Activated CD4-positive, alpha-beta memory T cell treated with anti-CD3 and anti-CD28 coated beads for 36 hours (primary cell): ENCODE data around the gene NOSIP. TPM values are rescaled to one million over a fixed set of nuclear protein-coding genes. Genes with fewer than 3 reads are reported as not detected.

Experiments
- CTCF ChIA-PET: fragments of 350-600 bp; sonication (Branson Sonifier 250); formaldehyde crosslinking; loops from one replicate; lab custom pipeline; 2021; ENCODE audit warnings: antibody characterized with exemption, inconsistent platforms; lab: Charles Lee
- POLR2A ChIA-PET: fragments of 350-600 bp; sonication (Branson Sonifier 250); formaldehyde crosslinking; loops from one replicate; lab custom pipeline; 2021; ENCODE audit warnings: antibody characterized with exemption; lab: Charles Lee
- DNase-seq: peaks from one replicate; pipeline ENCODE4 v3.0.0-alpha.2; 2020
- H3K27ac Mint-ChIP-seq: one replicate; pipeline ENCODE4 v1.8.0; 2021; ENCODE audit warnings: mixed read lengths
- H3K27me3 Mint-ChIP-seq: one replicate; pipeline ENCODE4 v1.8.0; 2021; ENCODE audit warnings: mixed read lengths
- H3K36me3 Mint-ChIP-seq: one replicate; pipeline ENCODE4 v1.8.0; 2021; ENCODE audit warnings: mixed read lengths
- H3K4me1 Mint-ChIP-seq: one replicate; pipeline ENCODE4 v1.8.0; 2021; ENCODE audit warnings: low read depth, mixed read lengths
- H3K4me3 Mint-ChIP-seq: one replicate; pipeline ENCODE4 v1.8.0; 2021; ENCODE audit warnings: mild to moderate bottlenecking, mixed read lengths
- H3K9me3 Mint-ChIP-seq: one replicate; pipeline ENCODE4 v1.8.0; 2021; ENCODE audit warnings: mixed read lengths
- intact Hi-C: fragments of 100-400 bp; cut with micrococcal nuclease; formaldehyde crosslinking; loops from one replicate; pipeline ENCODE4 v1.15.1; 2023
- total RNA-seq, 2 experiments: library from RNA; stranded (reverse); gene quantifications; one replicate each; pipeline ENCODE4 v1.2.3, GENCODE V29; 2021

Gene NOSIP
- total RNA-seq, 2 experiments from 2014 or later = 80.3 to 84.3 TPM

GRCh38 chr19:49556412-49557398 lies 23.7 kb downstream of the NOSIP start:
- CTCF ChIA-PET = interaction anchor here (6.7 to 10.8 kb wide), 2 partner anchors 9 to 14 kb away, joined by 61 to 108 read pairs; no protein-coding TSS in a partner anchor
- peak overlapping the region; percentile 84 for H3K27ac Mint-ChIP-seq
- H3K4me3 Mint-ChIP-seq = peak overlapping the region; percentile 43
- no peaks in the 10 kb centered on the region for H3K9me3 Mint-ChIP-seq
- intact Hi-C loops = loop anchor here (5.0 kb wide), 1 partner anchor 211 kb away; the partner anchor contains the start of gene AP2A1
- peaks cover 79% of the 10 kb centered on the region for H3K4me1 Mint-ChIP-seq
- peak; percentile 55 for DNase-seq
- POLR2A ChIA-PET = no interaction called here
- H3K36me3 Mint-ChIP-seq = peaks cover 37% of the 10 kb centered on the region
- H3K27me3 Mint-ChIP-seq = no peaks in the 10 kb centered on the region

- intact Hi-C loops = loop anchor here (2.0 to 5.0 kb wide), 2 partner anchors 21 to 211 kb away; partner anchors contain the start of gene AP2A1
- peak overlapping the region; percentile 43 for H3K4me3 Mint-ChIP-seq
- DNase-seq = peak; percentile 91
- POLR2A ChIA-PET = no interaction called here
- H3K36me3 Mint-ChIP-seq = peaks cover 37% of the 10 kb centered on the region
- CTCF ChIA-PET = interaction anchor here (1.2 kb wide), 1 partner anchor 9 kb away, joined by 3 read pairs; no protein-coding TSS in a partner anchor
- H3K27ac Mint-ChIP-seq = peak overlapping the region; percentile 95
- H3K27me3 Mint-ChIP-seq = no peaks in the 10 kb centered on the region
- H3K4me1 Mint-ChIP-seq = peaks cover 73% of the 10 kb centered on the region
- H3K9me3 Mint-ChIP-seq = no peaks in the 10 kb centered on the region
Measured at GRCh38 chr19:49555600-49556411, 24.6 kb downstream of the NOSIP start.

- DNase-seq = peak; percentile 74
- CTCF ChIA-PET = interaction anchor here (1.0 to 10.5 kb wide), 3 partner anchors 8 to 48 kb away, joined by 3 to 216 read pairs (median 3); no protein-coding TSS in a partner anchor
- Mint-ChIP-seq H3K27ac (peak overlapping the region; percentile 95), H3K4me1 (peaks cover 63% of the 10 kb centered on the region), H3K27me3 (no peaks in the 10 kb centered on the region), H3K36me3 (peaks cover 34% of the 10 kb centered on the region), H3K4me3 (peak overlapping the region; percentile 56), H3K9me3 (no peaks in the 10 kb centered on the region)
- intact Hi-C loops = loop anchor here (1.0 to 5.0 kb wide), 4 partner anchors 10 to 213 kb away; partner anchors contain the start of gene AP2A1
- POLR2A ChIA-PET = interaction anchor here (0.9 kb wide), 1 partner anchor 10 kb away, joined by 3 read pairs; no protein-coding TSS in a partner anchor
Measured at GRCh38 chr19:49554701-49555181, 25.6 kb downstream of the NOSIP start.

GRCh38 chr19:49553451-49554271 lies 26.7 kb downstream of the NOSIP start:
- peak; percentile 83 for DNase-seq
- peak overlapping the region; percentile 33 for H3K4me3 Mint-ChIP-seq
- CTCF ChIA-PET = interaction anchor here (1.0 to 10.5 kb wide), 5 partner anchors 8 to 127 kb away, joined by 3 to 216 read pairs (median 10); no protein-coding TSS in a partner anchor
- H3K4me1 Mint-ChIP-seq = peaks cover 59% of the 10 kb centered on the region
- H3K27ac Mint-ChIP-seq = peak overlapping the region; percentile 95
- intact Hi-C loops = loop anchor here (1.0 to 2.0 kb wide), 3 partner anchors 11 to 19 kb away; no protein-coding TSS in a partner anchor
- no peaks in the 10 kb centered on the region for H3K9me3 Mint-ChIP-seq
- POLR2A ChIA-PET = interaction anchor here (0.6 to 2.4 kb wide), 10 partner anchors 7 to 123 kb away, joined by 3 to 6 read pairs (median 3); partner anchors contain the start of gene PRMT1
- peaks cover 27% of the 10 kb centered on the region for H3K36me3 Mint-ChIP-seq
- no peaks in the 10 kb centered on the region for H3K27me3 Mint-ChIP-seq

GRCh38 chr19:49552749-49553148 lies 27.6 kb downstream of the NOSIP start:
- DNase-seq = peak; percentile 56
- peak overlapping the region; percentile 87 for H3K27ac Mint-ChIP-seq
- POLR2A ChIA-PET = interaction anchor here (1.0 to 2.4 kb wide), 7 partner anchors 8 to 124 kb away, joined by 3 to 6 read pairs (median 5); partner anchors contain the start of genes PRMT1 and RPS11
- H3K4me1 Mint-ChIP-seq = peaks cover 54% of the 10 kb centered on the region
- no peaks in the 10 kb centered on the region for H3K27me3 Mint-ChIP-seq
- H3K4me3 Mint-ChIP-seq = peak overlapping the region; percentile 43
- H3K9me3 Mint-ChIP-seq = no peaks in the 10 kb centered on the region
- CTCF ChIA-PET = interaction anchor here (1.0 to 10.5 kb wide), 5 partner anchors 9 to 128 kb away, joined by 3 to 216 read pairs (median 10); no protein-coding TSS in a partner anchor
- peaks cover 22% of the 10 kb centered on the region for H3K36me3 Mint-ChIP-seq
- intact Hi-C loops = no loop called here

GRCh38 chr19:49551531-49551930 lies 28.8 kb downstream of the NOSIP start:
- DNase-seq = no peak
- ChIA-PET CTCF (interaction anchor here (0.6 to 10.5 kb wide), 6 partner anchors 10 to 346 kb away, joined by 3 to 216 read pairs (median 6); no protein-coding TSS in a partner anchor), POLR2A (interaction anchor here (0.7 to 2.4 kb wide), 4 partner anchors 11 to 39 kb away, joined by 3 to 6 read pairs (median 4); no protein-coding TSS in a partner anchor)
- intact Hi-C loops = no loop called here
- no peak overlapping the region for H3K4me3 Mint-ChIP-seq
- peaks cover 55% of the 10 kb centered on the region for H3K4me1 Mint-ChIP-seq
- H3K27ac Mint-ChIP-seq = no peak overlapping the region
- no peaks in the 10 kb centered on the region for H3K27me3 Mint-ChIP-seq
- H3K36me3 Mint-ChIP-seq = peaks cover 15% of the 10 kb centered on the region
- no peaks in the 10 kb centered on the region for H3K9me3 Mint-ChIP-seq

- no peaks in the 10 kb centered on the region for H3K9me3 Mint-ChIP-seq
- peaks cover 41% of the 10 kb centered on the region for H3K4me1 Mint-ChIP-seq
- no peak for DNase-seq
- H3K4me3 Mint-ChIP-seq = no peak overlapping the region
- H3K36me3 Mint-ChIP-seq = no peaks in the 10 kb centered on the region
- intact Hi-C loops = no loop called here
- H3K27ac Mint-ChIP-seq = peak overlapping the region; percentile 56
- CTCF ChIA-PET = interaction anchor here (0.9 to 10.5 kb wide), 5 partner anchors 11 to 133 kb away, joined by 3 to 216 read pairs (median 108); no protein-coding TSS in a partner anchor
- POLR2A ChIA-PET = interaction anchor here (1.0 kb wide), 1 partner anchor 20 kb away, joined by 4 read pairs; no protein-coding TSS in a partner anchor
- H3K27me3 Mint-ChIP-seq = no peaks in the 10 kb centered on the region
Measured at GRCh38 chr19:49549045-49549444, 31.3 kb downstream of the NOSIP start.

GRCh38 chr19:49546825-49547565 lies 33.4 kb downstream of the NOSIP start:
- Mint-ChIP-seq H3K36me3 (no peaks in the 10 kb centered on the region), H3K27ac (peak overlapping the region; percentile 59), H3K4me1 (peaks cover 29% of the 10 kb centered on the region), H3K4me3 (peak overlapping the region; percentile 75), H3K9me3 (no peaks in the 10 kb centered on the region), H3K27me3 (no peaks in the 10 kb centered on the region)
- POLR2A ChIA-PET = interaction anchor here (0.7 to 1.5 kb wide), 3 partner anchors 13 to 55 kb away, joined by 3 to 4 read pairs (median 3); no protein-coding TSS in a partner anchor
- CTCF ChIA-PET = interaction anchor here (0.6 to 10.5 kb wide), 31 partner anchors 8 to 446 kb away, joined by 3 to 216 read pairs (median 5); partner anchors contain the start of genes FCGRT, FLT3LG, NOSIP and PRRG2
- peak; percentile 68 for DNase-seq
- intact Hi-C loops = loop anchor here (1.0 kb wide), 2 partner anchors 44 to 131 kb away; no protein-coding TSS in a partner anchor

- H3K4me1 Mint-ChIP-seq = peaks cover 20% of the 10 kb centered on the region
- no peak overlapping the region for H3K4me3 Mint-ChIP-seq
- no peak overlapping the region for H3K27ac Mint-ChIP-seq
- ChIA-PET POLR2A (no interaction called here), CTCF (interaction anchor here (0.9 to 10.5 kb wide), 3 partner anchors 9 to 37 kb away, joined by 3 to 216 read pairs (median 5); no protein-coding TSS in a partner anchor)
- DNase-seq = no peak
- intact Hi-C loops = no loop called here
- H3K27me3 Mint-ChIP-seq = no peaks in the 10 kb centered on the region
- no peaks in the 10 kb centered on the region for H3K36me3 Mint-ChIP-seq
- H3K9me3 Mint-ChIP-seq = no peaks in the 10 kb centered on the region
Measured at GRCh38 chr19:49544154-49544553, 36.2 kb downstream of the NOSIP start.
